Fibroblast of skin of scalp (primary cell): ENCODE results near the gene TRIM28. TPM values are rescaled to one million over a fixed set of nuclear protein-coding genes. Genes with fewer than 3 reads are reported as not detected.
A peak's percentile ranks its signal among the peaks of the same experiment; 100 is the strongest.
"Not testable (repeated sequence)": the region's sequence is repeated elsewhere in the genome, so short reads cannot be mapped to it uniquely, and the experiment has no call there.

ENCODE experiments used
- DNase-seq: peaks from one replicate; pipeline ENCODE4 v3.0.0-alpha.2; 2013
- polyA plus RNA-seq, 2 experiments: library from polyadenylated mRNA; unstranded; fragments of 120-200 nt; gene quantifications; one replicate each; pipeline ENCODE4 v1.2.1, GENCODE V29; 2013; ENCODE audit not compliant: insufficient read length in 2 of 2

TRIM28 gene
- polyA plus RNA-seq (2013, experiment 1 of 2; ENCODE audit: insufficient read length) = 553 TPM
- polyA plus RNA-seq (2013, experiment 2 of 2; ENCODE audit: insufficient read length) = 491 TPM

- DNase-seq = peak; percentile 100
Observed at GRCh38 chr19:58543826-58544590, at the start of gene TRIM28. Gene TRIM28, plus strand, starts transcription at chr19:58544064. Its CDS starts 694 bp downstream, at chr19:58544758.

GRCh38 chr19:58497634-58498170 lies 46.2 kb upstream of the TRIM28 start:
- no peak for DNase-seq

- DNase-seq = no peak
Observed at GRCh38 chr19:58498316-58499020, 45.4 kb upstream of the TRIM28 start.

- peak; percentile 99 for DNase-seq
Observed at GRCh38 chr19:58499021-58499927, 44.6 kb upstream of the TRIM28 start.

GRCh38 chr19:58500242-58500641 lies 43.6 kb upstream of the TRIM28 start:
- DNase-seq = no peak

GRCh38 chr19:58507602-58508223 lies 36.2 kb upstream of the TRIM28 start:
- DNase-seq = not testable (repeated sequence)

GRCh38 chr19:58509731-58510083 lies 34.2 kb upstream of the TRIM28 start:
- no peak for DNase-seq

GRCh38 chr19:58510084-58510862 lies 33.6 kb upstream of the TRIM28 start:
- no peak for DNase-seq

GRCh38 chr19:58511353-58512208 lies 32.3 kb upstream of the TRIM28 start, which contains the start of gene SLC27A5:
Gene SLC27A5, minus strand, starts transcription at chr19:58511992. Its CDS starts 37 bp downstream, at chr19:58511955.
- DNase-seq = no peak

GRCh38 chr19:58513213-58513693 lies 30.6 kb upstream of the TRIM28 start:
- no peak for DNase-seq

GRCh38 chr19:58513694-58514563 lies 29.9 kb upstream of the TRIM28 start:
- DNase-seq = peak; percentile 87

- no peak for DNase-seq
Observed at GRCh38 chr19:58514564-58515022, 29.3 kb upstream of the TRIM28 start.

- DNase-seq = no peak
Observed at GRCh38 chr19:58515259-58515658, 28.6 kb upstream of the TRIM28 start.

GRCh38 chr19:58516246-58516836 lies 27.5 kb upstream of the TRIM28 start:
- no peak for DNase-seq

GRCh38 chr19:58516964-58517833 lies 26.7 kb upstream of the TRIM28 start:
- no peak for DNase-seq

GRCh38 chr19:58518256-58519086 lies 25.4 kb upstream of the TRIM28 start:
- no peak for DNase-seq

GRCh38 chr19:58519087-58519354 lies 24.8 kb upstream of the TRIM28 start:
- DNase-seq = peak; percentile 79
